ENCODE measurements around the gene PTGER1. TPM values are rescaled to one million over a fixed set of nuclear protein-coding genes. Genes with fewer than 3 reads are reported as not detected.

The PTGER1 gene
- total RNA-seq, 1 experiment from 2014 or later = 2.2 TPM

- Histone ChIP-seq H3K9me3 (ENCODE audit: low read length) (no peaks in the 10 kb centered on the region), H3K9ac (ENCODE audit: low read length) (no peak overlapping the region), H3K4me2 (ENCODE audit: low read length) (no peak overlapping the region), H3K36me3 (ENCODE audit: low read depth, low read length) (peaks cover 9% of the 10 kb centered on the region; the same call in 1 of the 2 replicates), H2AFZ (ENCODE audit: low read length) (no peak overlapping the region), H4K20me1 (ENCODE audit: low read length) (no peaks in the 10 kb centered on the region), H3F3A (ENCODE audit: low read length, unreplicated experiment) (no peaks in the 10 kb centered on the region), H3K27me3 (ENCODE audit: low read length) (no peaks in the 10 kb centered on the region), H3K79me2 (ENCODE audit: low read length) (peaks cover 68% of the 10 kb centered on the region), H3K9me2 (replicated peaks; ENCODE audit: low read length) (no peaks in the 10 kb centered on the region), H3K27ac (ENCODE audit: low read length) (no peak overlapping the region), H3K4me3 (ENCODE audit: low read length) (no peak overlapping the region), H3K4me1 (ENCODE audit: insufficient read depth, low read length) (peaks cover 23% of the 10 kb centered on the region)
- ATAC-seq = no peak
- DNase-seq = no peak
- CTCF ChIA-PET = no interaction called here
- BruUV-seq (replicated peaks) = no TSS peak
- POLR2A ChIA-PET (ENCODE audit: unreplicated experiment) = no interaction called here
- intact Hi-C loops (cut with micrococcal nuclease) = no loop called here
- TF ChIP-seq EZH2 (IDR thresholded peaks at IDR 0.05; ENCODE audit: low read length, unreplicated experiment) (no peak), CTCF (conservative IDR thresholded peaks at IDR 0.05; ENCODE audit: low read depth, low read length) (no peak), EZH2phosphoT487 (IDR thresholded peaks at IDR 0.05; ENCODE audit: borderline replicate concordance, low read length) (no peak)
Measured at GRCh38 chr19:14437578-14438140, 37.5 kb downstream of the PTGER1 start.

DNA sequence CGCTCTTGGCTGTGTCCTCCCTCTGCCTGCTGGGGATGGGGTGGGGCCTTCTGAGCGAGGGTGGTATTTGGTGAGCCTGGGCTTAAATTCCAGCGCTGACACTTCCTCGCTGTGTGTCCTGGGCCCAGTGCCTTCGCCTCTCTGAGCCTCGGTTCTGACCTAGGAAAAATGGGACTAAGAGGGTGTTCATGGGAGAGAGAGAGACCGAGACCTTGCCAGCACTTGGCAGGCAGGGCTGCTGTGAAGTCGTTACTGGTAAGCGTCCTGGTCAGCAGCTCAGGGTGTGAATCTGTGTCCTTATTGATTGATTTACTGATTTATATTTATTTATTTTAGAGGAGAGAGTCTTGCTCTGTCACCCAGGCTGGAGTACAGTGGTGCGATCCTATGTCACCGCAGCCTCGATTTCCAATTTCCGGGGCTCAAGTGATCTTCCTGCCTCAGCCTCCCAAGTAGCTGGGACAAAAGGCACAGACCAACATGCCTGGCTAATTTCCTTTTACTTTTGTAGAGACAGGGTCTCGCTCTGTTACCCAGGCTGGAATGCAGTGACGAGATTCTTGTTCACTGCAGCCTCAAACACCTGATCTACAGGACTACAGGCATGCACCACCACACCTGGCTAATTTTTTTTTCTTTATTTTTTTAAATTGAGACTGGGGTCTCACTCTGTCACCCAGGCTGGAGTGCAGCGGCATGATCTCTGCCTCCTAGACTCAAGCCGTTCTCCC, 39.7 kb downstream of the PTGER1 start:
- Histone ChIP-seq H3K27ac (ENCODE audit: low read length) (no peak overlapping the region; the same call in 1 of the 2 replicates), H3K9me3 (ENCODE audit: low read length) (no peaks in the 10 kb centered on the region), H3K4me3 (ENCODE audit: low read length) (no peak overlapping the region; the same call in 1 of the 2 replicates), H3K4me1 (ENCODE audit: insufficient read depth, low read length) (peaks cover 24% of the 10 kb centered on the region), H2AFZ (ENCODE audit: low read length) (peak overlapping the region; percentile 90), H4K20me1 (ENCODE audit: low read length) (no peaks in the 10 kb centered on the region), H3K9ac (ENCODE audit: low read length) (no peak overlapping the region), H3K9me2 (replicated peaks; ENCODE audit: low read length) (no peaks in the 10 kb centered on the region), H3K4me2 (ENCODE audit: low read length) (peak overlapping the region; percentile 92), H3K27me3 (ENCODE audit: low read length) (no peaks in the 10 kb centered on the region), H3K36me3 (ENCODE audit: low read depth, low read length) (peaks cover 3% of the 10 kb centered on the region; the same call in 1 of the 2 replicates), H3F3A (ENCODE audit: low read length, unreplicated experiment) (no peaks in the 10 kb centered on the region), H3K79me2 (ENCODE audit: low read length) (peaks cover 67% of the 10 kb centered on the region)
- DNase-seq (no peak), ATAC-seq (no peak)
- TF ChIP-seq CTCF (conservative IDR thresholded peaks at IDR 0.05; ENCODE audit: low read depth, low read length) = no peak
- TF ChIP-seq EZH2 (IDR thresholded peaks at IDR 0.05; ENCODE audit: low read length, unreplicated experiment) = no peak
- no peak for TF ChIP-seq EZH2phosphoT487 (IDR thresholded peaks at IDR 0.05; ENCODE audit: borderline replicate concordance, low read length)
- intact Hi-C loops (cut with micrococcal nuclease) = loop anchor here (2.0 kb wide), 1 partner anchor 17 kb away; the partner anchor contains the start of gene DDX39A
- ChIA-PET CTCF (no interaction called here), POLR2A (ENCODE audit: unreplicated experiment) (interaction anchor here (0.6 kb wide), 1 partner anchor 10 kb away, joined by 33 read pairs; no protein-coding TSS in a partner anchor)
- no TSS peak for BruUV-seq (replicated peaks)
